Osteocyte (in vitro differentiated cells): ENCODE data around the gene PKIB. TPM values are rescaled to one million over a fixed set of nuclear protein-coding genes. Genes with fewer than 3 reads are reported as not detected.

Source experiments
- DNase-seq: peaks from one replicate; pipeline ENCODE4 v3.0.0; 2021; ENCODE audit warnings: mixed read lengths; ENCODE audit not compliant: unreplicated experiment; ENCODE audit errors: extremely low spot score
- H3K27ac Mint-ChIP-seq: one replicate; pipeline ENCODE4 v1.8.0; 2021; ENCODE audit warnings: mild to moderate bottlenecking, mixed read lengths; ENCODE audit not compliant: unreplicated experiment
- H3K27me3 Mint-ChIP-seq: one replicate; pipeline ENCODE4 v1.8.0; 2021; ENCODE audit warnings: mixed read lengths; ENCODE audit not compliant: unreplicated experiment
- H3K36me3 Mint-ChIP-seq: one replicate; pipeline ENCODE4 v1.8.0; 2021; ENCODE audit warnings: mixed read lengths; ENCODE audit not compliant: unreplicated experiment
- H3K4me1 Mint-ChIP-seq: one replicate; pipeline ENCODE4 v1.8.0; 2021; ENCODE audit warnings: mixed read lengths; ENCODE audit not compliant: unreplicated experiment
- H3K4me3 Mint-ChIP-seq: one replicate; pipeline ENCODE4 v1.8.0; 2021; ENCODE audit warnings: mild to moderate bottlenecking, moderate library complexity, mixed read lengths; ENCODE audit not compliant: unreplicated experiment
- H3K9me3 Mint-ChIP-seq: one replicate; pipeline ENCODE4 v1.8.0; 2021; ENCODE audit warnings: mixed read lengths; ENCODE audit not compliant: unreplicated experiment
- total RNA-seq: library from RNA; stranded (reverse); gene quantifications from 2 replicates; pipeline ENCODE4 v1.2.1, GENCODE V29; 2021
- TF ChIP-seq, protein P1 (sequence below): fragments of 200-600 bp; sonication (generic); IDR thresholded peaks from 2 replicates; pipeline ENCODE4 v1.5.0; 2021; ENCODE audit warnings: antibody characterized with exemption, mild to moderate bottlenecking, moderate library complexity

Gene PKIB
- total RNA-seq, 1 donor from 2014 or later = 35.0 TPM

DNA sequence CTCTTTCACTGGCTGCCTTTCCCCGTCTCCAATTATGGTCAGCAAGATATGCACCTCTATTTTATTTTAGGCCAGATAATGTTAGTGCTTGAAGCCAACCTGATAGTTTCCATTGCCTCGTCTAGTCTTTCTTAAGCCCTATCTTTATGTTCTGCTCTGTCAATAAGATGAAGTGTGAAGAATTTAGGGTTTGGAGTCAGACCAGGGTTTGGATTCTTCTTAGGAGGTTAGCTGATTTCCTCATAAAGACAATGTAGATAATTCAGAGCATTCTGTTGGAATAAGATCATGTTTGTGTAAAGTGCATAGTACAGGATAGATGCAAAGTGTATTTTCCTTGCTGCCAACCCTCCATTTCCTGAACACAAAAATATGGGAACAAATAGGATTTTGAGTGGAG lies 43.8 kb downstream of the PKIB start:
- Mint-ChIP-seq H3K27me3 (no peaks in the 10 kb centered on the region), H3K9me3 (no peaks in the 10 kb centered on the region), H3K4me3 (no peak overlapping the region), H3K27ac (peak overlapping the region; percentile 9), H3K4me1 (peaks cover 43% of the 10 kb centered on the region), H3K36me3 (no peaks in the 10 kb centered on the region)
- DNase-seq = no peak
- TF ChIP-seq, protein P1, sequence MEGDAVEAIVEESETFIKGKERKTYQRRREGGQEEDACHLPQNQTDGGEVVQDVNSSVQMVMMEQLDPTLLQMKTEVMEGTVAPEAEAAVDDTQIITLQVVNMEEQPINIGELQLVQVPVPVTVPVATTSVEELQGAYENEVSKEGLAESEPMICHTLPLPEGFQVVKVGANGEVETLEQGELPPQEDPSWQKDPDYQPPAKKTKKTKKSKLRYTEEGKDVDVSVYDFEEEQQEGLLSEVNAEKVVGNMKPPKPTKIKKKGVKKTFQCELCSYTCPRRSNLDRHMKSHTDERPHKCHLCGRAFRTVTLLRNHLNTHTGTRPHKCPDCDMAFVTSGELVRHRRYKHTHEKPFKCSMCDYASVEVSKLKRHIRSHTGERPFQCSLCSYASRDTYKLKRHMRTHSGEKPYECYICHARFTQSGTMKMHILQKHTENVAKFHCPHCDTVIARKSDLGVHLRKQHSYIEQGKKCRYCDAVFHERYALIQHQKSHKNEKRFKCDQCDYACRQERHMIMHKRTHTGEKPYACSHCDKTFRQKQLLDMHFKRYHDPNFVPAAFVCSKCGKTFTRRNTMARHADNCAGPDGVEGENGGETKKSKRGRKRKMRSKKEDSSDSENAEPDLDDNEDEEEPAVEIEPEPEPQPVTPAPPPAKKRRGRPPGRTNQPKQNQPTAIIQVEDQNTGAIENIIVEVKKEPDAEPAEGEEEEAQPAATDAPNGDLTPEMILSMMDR = no peak

DNA sequence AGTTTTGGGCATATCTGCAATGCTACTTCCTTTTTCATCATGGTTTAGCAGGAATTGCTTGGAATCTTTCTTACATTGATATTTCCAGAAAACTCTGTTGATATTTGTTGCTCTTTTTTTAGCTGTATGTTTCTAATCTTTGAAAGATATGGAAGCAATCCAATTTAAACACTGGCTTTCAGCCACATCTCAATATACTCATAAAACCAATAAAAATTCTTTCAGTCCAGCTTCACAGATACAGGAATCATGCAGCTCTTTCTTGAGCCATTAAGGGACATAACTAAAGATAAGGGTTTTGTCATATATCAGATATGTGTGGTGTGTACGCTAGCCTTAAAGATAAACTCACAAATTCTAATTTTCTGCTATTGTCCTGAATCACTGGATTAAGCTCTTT lies 47.4 kb downstream of the PKIB start:
- Mint-ChIP-seq H3K4me1 (peaks cover 27% of the 10 kb centered on the region), H3K4me3 (no peak overlapping the region), H3K27me3 (no peaks in the 10 kb centered on the region), H3K36me3 (no peaks in the 10 kb centered on the region), H3K9me3 (no peaks in the 10 kb centered on the region), H3K27ac (no peak overlapping the region)
- no peak for DNase-seq
- TF ChIP-seq, protein P1 = no peak

DNA sequence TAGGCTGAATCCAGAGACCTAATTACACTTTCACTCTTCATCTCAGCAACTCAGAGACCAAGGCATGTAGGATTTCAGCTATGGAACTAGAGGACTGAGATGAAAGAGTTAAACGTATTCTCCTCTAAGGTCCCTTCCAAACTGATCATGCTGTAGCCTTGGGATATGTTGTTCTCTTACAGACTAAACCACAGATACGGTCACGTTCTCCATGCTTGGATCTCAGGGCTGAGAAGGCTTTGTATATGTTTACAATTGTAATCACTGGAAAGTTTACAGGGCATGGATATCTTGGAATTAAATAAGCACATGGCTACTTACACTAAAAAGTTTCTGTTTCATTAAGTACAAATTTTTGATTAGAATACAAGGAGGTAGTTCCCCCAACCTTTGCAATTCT lies 50.1 kb downstream of the PKIB start:
- peaks cover 5% of the 10 kb centered on the region for H3K4me1 Mint-ChIP-seq
- H3K4me3 Mint-ChIP-seq = no peak overlapping the region
- TF ChIP-seq, protein P1 = no peak
- H3K27me3 Mint-ChIP-seq = no peaks in the 10 kb centered on the region
- no peaks in the 10 kb centered on the region for H3K9me3 Mint-ChIP-seq
- H3K27ac Mint-ChIP-seq = no peak overlapping the region
- no peaks in the 10 kb centered on the region for H3K36me3 Mint-ChIP-seq
- DNase-seq = no peak

DNA sequence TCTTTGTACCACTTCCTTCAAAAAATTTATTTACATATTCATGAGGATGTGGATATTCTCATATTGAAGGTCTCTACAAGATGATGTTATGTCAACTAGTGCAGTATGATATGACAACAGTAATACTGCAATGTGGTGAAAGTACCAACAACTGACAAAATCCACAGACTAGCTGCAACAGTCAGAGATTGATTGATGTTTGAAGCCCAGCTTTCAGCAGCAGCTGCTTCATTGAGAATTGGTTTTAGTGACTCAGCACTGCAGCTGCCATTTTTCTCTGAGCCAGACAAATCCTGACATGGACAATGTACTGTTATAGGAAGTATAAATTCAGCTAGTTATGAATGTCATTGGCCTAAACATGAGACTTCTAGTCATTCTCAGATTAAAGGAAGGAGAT lies 53.8 kb downstream of the PKIB start:
- no peaks in the 10 kb centered on the region for H3K4me1 Mint-ChIP-seq
- TF ChIP-seq, protein P1 = no peak
- H3K4me3 Mint-ChIP-seq = no peak overlapping the region
- no peak for DNase-seq
- H3K9me3 Mint-ChIP-seq = no peaks in the 10 kb centered on the region
- no peaks in the 10 kb centered on the region for H3K27me3 Mint-ChIP-seq
- no peaks in the 10 kb centered on the region for H3K36me3 Mint-ChIP-seq
- no peak overlapping the region for H3K27ac Mint-ChIP-seq

DNA sequence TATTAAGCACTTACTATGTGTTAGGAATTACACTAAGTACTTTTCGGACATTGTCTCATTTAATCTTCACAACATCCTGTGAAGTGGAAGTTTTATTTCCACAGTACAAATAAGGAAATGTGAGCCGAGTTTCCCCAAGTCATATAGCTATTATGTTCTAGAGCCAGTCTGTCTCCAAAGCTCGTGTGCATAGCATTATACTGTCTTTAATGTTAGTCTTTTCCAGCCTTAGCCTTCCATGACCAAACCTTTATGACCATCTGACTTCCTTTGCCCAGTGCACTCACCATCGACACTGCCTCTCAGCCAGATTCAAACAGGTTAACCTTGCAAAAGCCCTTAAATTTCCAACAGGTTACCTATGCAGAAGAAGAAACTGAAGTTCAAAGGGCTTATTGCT lies 55.7 kb downstream of the PKIB start:
- no peaks in the 10 kb centered on the region for H3K4me1 Mint-ChIP-seq
- TF ChIP-seq, protein P1 = no peak
- H3K27ac Mint-ChIP-seq = no peak overlapping the region
- H3K36me3 Mint-ChIP-seq = peaks cover 2% of the 10 kb centered on the region
- no peak overlapping the region for H3K4me3 Mint-ChIP-seq
- H3K9me3 Mint-ChIP-seq = no peaks in the 10 kb centered on the region
- H3K27me3 Mint-ChIP-seq = no peaks in the 10 kb centered on the region
- no peak for DNase-seq
